ENCODE results near the gene GPHN. TPM values are rescaled to one million over a fixed set of nuclear protein-coding genes. Genes with fewer than 3 reads are reported as not detected.

Gene GPHN
- total and polyA plus RNA-seq, 2 donors (not counting 3 experiments of a cell fraction or from before 2014, with no cell fraction given): 5.1 to 23.2 TPM

GRCh38 chr14:66514213-66514612 lies 6.3 kb downstream of the GPHN start:
- H3K79me2 ChIP-seq (ENCODE audit: control insufficient read depth, insufficient read depth, low read length): peaks cover 8% of the 10 kb centered on the region
- CTCF ChIA-PET: no interaction called here
- TF ChIP-seq GATA2 (IDR thresholded peaks at IDR 0.05; ENCODE audit: insufficient read depth, insufficient read length, low read depth, low read length): no peak
- no peak for TF ChIP-seq JUN (IDR thresholded peaks at IDR 0.05; ENCODE audit: borderline replicate concordance, insufficient read depth, insufficient read length, low read depth)
- TF ChIP-seq POLR2A (IDR thresholded peaks at IDR 0.05; ENCODE audit: low read depth, low read length): no peak
- no peak for TF ChIP-seq MAX (IDR thresholded peaks at IDR 0.05; ENCODE audit: insufficient read depth, insufficient read length)
- TF ChIP-seq MYC (IDR thresholded peaks at IDR 0.05; ENCODE audit: low read depth, low read length): no peak
- TF ChIP-seq EZH2 (IDR thresholded peaks at IDR 0.05; ENCODE audit: borderline replicate concordance, low read depth, low read length, severe bottlenecking): no peak
- TF ChIP-seq FOS (IDR thresholded peaks at IDR 0.05; ENCODE audit: borderline replicate concordance, insufficient read depth, low read length): no peak
- TF ChIP-seq POLR2AphosphoS5 (IDR thresholded peaks at IDR 0.05; ENCODE audit: insufficient read depth, low read depth, low read length): no peak
- TF ChIP-seq, protein P1, sequence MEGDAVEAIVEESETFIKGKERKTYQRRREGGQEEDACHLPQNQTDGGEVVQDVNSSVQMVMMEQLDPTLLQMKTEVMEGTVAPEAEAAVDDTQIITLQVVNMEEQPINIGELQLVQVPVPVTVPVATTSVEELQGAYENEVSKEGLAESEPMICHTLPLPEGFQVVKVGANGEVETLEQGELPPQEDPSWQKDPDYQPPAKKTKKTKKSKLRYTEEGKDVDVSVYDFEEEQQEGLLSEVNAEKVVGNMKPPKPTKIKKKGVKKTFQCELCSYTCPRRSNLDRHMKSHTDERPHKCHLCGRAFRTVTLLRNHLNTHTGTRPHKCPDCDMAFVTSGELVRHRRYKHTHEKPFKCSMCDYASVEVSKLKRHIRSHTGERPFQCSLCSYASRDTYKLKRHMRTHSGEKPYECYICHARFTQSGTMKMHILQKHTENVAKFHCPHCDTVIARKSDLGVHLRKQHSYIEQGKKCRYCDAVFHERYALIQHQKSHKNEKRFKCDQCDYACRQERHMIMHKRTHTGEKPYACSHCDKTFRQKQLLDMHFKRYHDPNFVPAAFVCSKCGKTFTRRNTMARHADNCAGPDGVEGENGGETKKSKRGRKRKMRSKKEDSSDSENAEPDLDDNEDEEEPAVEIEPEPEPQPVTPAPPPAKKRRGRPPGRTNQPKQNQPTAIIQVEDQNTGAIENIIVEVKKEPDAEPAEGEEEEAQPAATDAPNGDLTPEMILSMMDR (IDR thresholded peaks at IDR 0.05; ENCODE audit: extremely low read depth in 1 of 2, insufficient read depth in 1 of 2, low read depth in 1 of 2, low read length in 2 of 2): no peak
- BruUV-seq (replicated peaks): no TSS peak
- peaks cover 16% of the 10 kb centered on the region for H3K4me1 ChIP-seq (ENCODE audit: control insufficient read depth, extremely low read depth, insufficient read depth, low read length)
- peaks cover 3% of the 10 kb centered on the region for H4K20me1 ChIP-seq (replicated peaks; ENCODE audit: control insufficient read depth, extremely low read depth, insufficient read depth, low read length)
- POLR2A ChIA-PET: no interaction called here
- no peaks in the 10 kb centered on the region for H3K9me1 ChIP-seq (replicated peaks; ENCODE audit: control insufficient read depth, extremely low read depth, insufficient read depth, low read length)
- H3K9me3 ChIP-seq (replicated peaks; ENCODE audit: control insufficient read depth, insufficient read depth, low read length): no peaks in the 10 kb centered on the region
- FAIRE-seq (no peak), DNase-seq (ENCODE audit: low read depth, low spot score) (no peak)
- dilution Hi-C loops (cut with MboI; ENCODE audit: extremely low pct_ligation_motif_present, low sequenced_read_pairs): no loop called here
- H3K4me2 ChIP-seq (ENCODE audit: insufficient read depth, low read length): no peak overlapping the region
- no peak overlapping the region for H3K27ac ChIP-seq (ENCODE audit: insufficient read depth, low read depth, low read length)
- H3K36me3 ChIP-seq (ENCODE audit: control insufficient read depth in 2 of 2, extremely low read depth in 1 of 2, insufficient read depth in 2 of 2, low read length in 2 of 2): no peaks in the 10 kb centered on the region
- intact Hi-C loops (cut with micrococcal nuclease): no loop called here
- no peak overlapping the region for H3K4me3 ChIP-seq (replicated peaks in 1 of 3; ENCODE audit: insufficient read depth in 1 of 3, low read depth in 1 of 3, low read length in 3 of 3)
- H2AFZ ChIP-seq (ENCODE audit: low read depth, low read length): no peak overlapping the region
- H3K27me3 ChIP-seq (ENCODE audit: control insufficient read depth in 2 of 2, insufficient read depth in 2 of 2, low read length in 2 of 2): peaks cover 0 to 2% of the 10 kb centered on the region in 2 experiments
- H3K9ac ChIP-seq (replicated peaks; ENCODE audit: extremely low read depth, insufficient read depth, low read length): no peak overlapping the region
